Measurements from ENCODE around the gene PLXNC1.
A peak's percentile ranks its signal among the peaks of the same experiment; 100 is the strongest.

PLXNC1 gene

DNA sequence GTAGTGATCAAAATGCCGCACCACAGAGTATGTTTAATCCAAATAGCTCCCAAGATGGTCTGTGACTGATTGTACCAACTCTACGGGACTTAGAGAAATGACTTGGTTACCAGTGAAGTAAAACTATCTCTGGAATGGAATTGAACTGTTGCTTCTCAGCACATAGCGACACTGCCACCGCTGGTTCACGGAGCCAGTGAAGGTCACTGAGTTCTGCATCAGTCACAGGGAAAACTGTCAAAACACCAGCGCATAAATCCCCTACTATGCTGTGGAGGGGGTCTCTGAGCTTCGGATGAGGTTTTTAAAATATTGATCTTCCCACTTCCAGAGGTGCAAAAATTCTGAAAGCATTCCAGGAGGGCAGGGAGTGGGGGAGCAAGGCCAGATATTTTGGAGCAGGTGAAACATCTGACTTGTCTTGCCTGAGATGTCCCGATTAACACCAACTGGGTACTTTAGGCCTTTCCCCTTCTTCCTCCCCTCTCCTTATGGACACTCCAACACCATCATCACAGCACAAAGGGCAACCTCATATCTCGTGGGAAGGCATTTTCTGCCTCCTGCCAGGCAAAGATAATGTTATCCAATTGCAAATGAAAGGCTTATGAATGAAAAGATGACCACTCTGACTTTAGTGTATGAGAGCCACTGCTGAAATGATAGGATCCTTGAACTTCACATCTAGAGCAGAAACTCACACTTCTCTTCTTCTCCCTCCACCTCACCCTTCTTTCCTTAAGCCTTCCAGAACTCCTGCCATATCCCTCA, 2.0 kb upstream of the PLXNC1 start:
- Histone ChIP-seq H3K4me1 (ENCODE audit: control insufficient read depth, insufficient read depth, low read length) (peaks cover 9% of the 10 kb centered on the region), H3K27ac (ENCODE audit: low read depth, low read length) (no peak overlapping the region), H3K4me3 (ENCODE audit: low read depth, low read length) (no peak overlapping the region), H3K9me3 (ENCODE audit: control insufficient read depth, insufficient read depth, low read length) (no peaks in the 10 kb centered on the region), H3K9ac (ENCODE audit: low read depth, low read length) (no peak overlapping the region), H3K36me3 (ENCODE audit: control insufficient read depth, insufficient read depth, low read length) (no peaks in the 10 kb centered on the region), H3K27me3 (ENCODE audit: control insufficient read depth, insufficient read depth, low read length) (peaks cover 82% of the 10 kb centered on the region)

DNA sequence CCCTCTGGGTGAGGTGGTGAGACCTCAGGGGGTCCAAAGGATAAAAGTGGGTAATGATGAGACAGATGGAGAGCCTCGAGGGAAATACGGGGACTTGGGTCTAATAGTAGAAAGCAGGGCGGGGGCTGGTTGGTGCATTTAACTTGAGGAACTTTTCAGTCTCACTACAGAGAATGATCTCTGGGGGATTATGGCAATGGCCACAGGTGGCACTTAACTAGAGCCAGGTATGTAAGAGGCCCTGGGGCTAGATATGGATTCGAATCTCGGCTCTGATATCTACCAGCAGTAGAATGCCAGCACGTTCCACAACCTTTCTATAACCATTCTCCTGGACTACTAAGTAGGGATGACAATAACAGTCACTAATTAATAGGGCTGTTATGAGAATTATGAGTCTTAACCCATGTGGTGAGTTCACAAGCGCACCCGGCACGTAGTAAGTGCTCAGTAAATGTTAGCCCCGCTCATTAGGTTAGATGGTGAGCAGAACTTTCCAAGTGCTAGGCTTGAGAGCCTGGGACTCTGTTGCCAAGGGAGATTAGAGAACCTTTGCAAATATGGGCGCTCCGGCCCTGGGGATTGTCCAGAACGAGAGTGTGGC, 888 bp upstream of the PLXNC1 start:
- Histone ChIP-seq H3K27me3 (ENCODE audit: control insufficient read depth, insufficient read depth, low read length) (peaks cover 93% of the 10 kb centered on the region), H3K9ac (ENCODE audit: low read depth, low read length) (no peak overlapping the region), H3K4me1 (ENCODE audit: control insufficient read depth, insufficient read depth, low read length) (peaks cover 20% of the 10 kb centered on the region), H3K9me3 (ENCODE audit: control insufficient read depth, insufficient read depth, low read length) (no peaks in the 10 kb centered on the region), H3K4me3 (ENCODE audit: low read depth, low read length) (peak overlapping the region; percentile 64), H3K27ac (ENCODE audit: low read depth, low read length) (no peak overlapping the region), H3K36me3 (ENCODE audit: control insufficient read depth, insufficient read depth, low read length) (no peaks in the 10 kb centered on the region)

- Histone ChIP-seq H3K36me3 (ENCODE audit: control insufficient read depth, insufficient read depth, low read length) (no peaks in the 10 kb centered on the region), H3K4me1 (ENCODE audit: control insufficient read depth, insufficient read depth, low read length) (peaks cover 23% of the 10 kb centered on the region), H3K9ac (ENCODE audit: low read depth, low read length) (no peak overlapping the region), H3K27ac (ENCODE audit: low read depth, low read length) (no peak overlapping the region), H3K4me3 (ENCODE audit: low read depth, low read length) (peak overlapping the region; percentile 64), H3K9me3 (ENCODE audit: control insufficient read depth, insufficient read depth, low read length) (no peaks in the 10 kb centered on the region), H3K27me3 (ENCODE audit: control insufficient read depth, insufficient read depth, low read length) (peaks cover 95% of the 10 kb centered on the region)
Observed at GRCh38 chr12:94148739-94149118, 352 bp downstream of the PLXNC1 start.

DNA sequence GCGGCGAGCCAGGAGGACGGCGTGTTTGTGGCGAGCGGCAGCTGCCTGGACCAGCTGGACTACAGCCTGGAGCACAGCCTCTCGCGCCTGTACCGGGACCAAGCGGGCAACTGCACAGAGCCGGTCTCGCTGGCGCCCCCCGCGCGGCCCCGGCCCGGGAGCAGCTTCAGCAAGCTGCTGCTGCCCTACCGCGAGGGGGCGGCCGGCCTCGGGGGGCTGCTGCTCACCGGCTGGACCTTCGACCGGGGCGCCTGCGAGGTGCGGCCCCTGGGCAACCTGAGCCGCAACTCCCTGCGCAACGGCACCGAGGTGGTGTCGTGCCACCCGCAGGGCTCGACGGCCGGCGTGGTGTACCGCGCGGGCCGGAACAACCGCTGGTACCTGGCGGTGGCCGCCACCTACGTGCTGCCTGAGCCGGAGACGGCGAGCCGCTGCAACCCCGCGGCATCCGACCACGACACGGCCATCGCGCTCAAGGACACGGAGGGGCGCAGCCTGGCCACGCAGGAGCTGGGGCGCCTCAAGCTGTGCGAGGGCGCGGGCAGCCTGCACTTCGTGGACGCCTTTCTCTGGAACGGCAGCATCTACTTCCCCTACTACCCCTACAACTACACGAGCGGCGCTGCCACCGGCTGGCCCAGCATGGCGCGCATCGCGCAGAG, 873 bp downstream of the PLXNC1 start:
- Histone ChIP-seq H3K9ac (ENCODE audit: low read depth, low read length) (0 out of 2 replicates have a peak overlapping the region, but pooled peaks have one; percentile 14), H3K36me3 (ENCODE audit: control insufficient read depth, insufficient read depth, low read length) (no peaks in the 10 kb centered on the region), H3K27ac (ENCODE audit: low read depth, low read length) (no peak overlapping the region), H3K4me1 (ENCODE audit: control insufficient read depth, insufficient read depth, low read length) (peaks cover 23% of the 10 kb centered on the region), H3K9me3 (ENCODE audit: control insufficient read depth, insufficient read depth, low read length) (no peaks in the 10 kb centered on the region), H3K27me3 (ENCODE audit: control insufficient read depth, insufficient read depth, low read length) (peaks cover 95% of the 10 kb centered on the region), H3K4me3 (ENCODE audit: low read depth, low read length) (peak overlapping the region; percentile 64)

DNA sequence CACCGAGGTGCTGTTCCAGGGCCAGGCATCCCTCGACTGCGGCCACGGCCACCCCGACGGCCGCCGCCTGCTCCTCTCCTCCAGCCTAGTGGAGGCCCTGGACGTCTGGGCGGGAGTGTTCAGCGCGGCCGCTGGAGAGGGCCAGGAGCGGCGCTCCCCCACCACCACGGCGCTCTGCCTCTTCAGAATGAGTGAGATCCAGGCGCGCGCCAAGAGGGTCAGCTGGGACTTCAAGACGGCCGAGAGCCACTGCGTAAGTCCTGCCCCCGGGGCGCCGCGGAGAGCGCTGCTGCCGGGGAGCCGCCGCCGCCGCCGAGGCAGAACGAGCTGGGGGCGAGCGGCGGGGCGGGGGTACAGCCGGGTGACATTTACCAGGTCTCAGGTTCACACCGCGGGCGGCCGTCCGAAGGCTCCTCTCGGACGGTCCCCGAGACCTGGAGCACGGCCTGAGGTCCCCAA, 1.4 kb downstream of the PLXNC1 start:
- H3K4me1 ChIP-seq (ENCODE audit: control insufficient read depth, insufficient read depth, low read length) = peaks cover 23% of the 10 kb centered on the region
- peaks cover 95% of the 10 kb centered on the region for H3K27me3 ChIP-seq (ENCODE audit: control insufficient read depth, insufficient read depth, low read length)
- H3K27ac ChIP-seq (ENCODE audit: low read depth, low read length) = no peak overlapping the region
- peak overlapping the region; percentile 64 for H3K4me3 ChIP-seq (ENCODE audit: low read depth, low read length)
- no peaks in the 10 kb centered on the region for H3K9me3 ChIP-seq (ENCODE audit: control insufficient read depth, insufficient read depth, low read length)
- no peaks in the 10 kb centered on the region for H3K36me3 ChIP-seq (ENCODE audit: control insufficient read depth, insufficient read depth, low read length)
- no peak overlapping the region for H3K9ac ChIP-seq (ENCODE audit: low read depth, low read length)

DNA sequence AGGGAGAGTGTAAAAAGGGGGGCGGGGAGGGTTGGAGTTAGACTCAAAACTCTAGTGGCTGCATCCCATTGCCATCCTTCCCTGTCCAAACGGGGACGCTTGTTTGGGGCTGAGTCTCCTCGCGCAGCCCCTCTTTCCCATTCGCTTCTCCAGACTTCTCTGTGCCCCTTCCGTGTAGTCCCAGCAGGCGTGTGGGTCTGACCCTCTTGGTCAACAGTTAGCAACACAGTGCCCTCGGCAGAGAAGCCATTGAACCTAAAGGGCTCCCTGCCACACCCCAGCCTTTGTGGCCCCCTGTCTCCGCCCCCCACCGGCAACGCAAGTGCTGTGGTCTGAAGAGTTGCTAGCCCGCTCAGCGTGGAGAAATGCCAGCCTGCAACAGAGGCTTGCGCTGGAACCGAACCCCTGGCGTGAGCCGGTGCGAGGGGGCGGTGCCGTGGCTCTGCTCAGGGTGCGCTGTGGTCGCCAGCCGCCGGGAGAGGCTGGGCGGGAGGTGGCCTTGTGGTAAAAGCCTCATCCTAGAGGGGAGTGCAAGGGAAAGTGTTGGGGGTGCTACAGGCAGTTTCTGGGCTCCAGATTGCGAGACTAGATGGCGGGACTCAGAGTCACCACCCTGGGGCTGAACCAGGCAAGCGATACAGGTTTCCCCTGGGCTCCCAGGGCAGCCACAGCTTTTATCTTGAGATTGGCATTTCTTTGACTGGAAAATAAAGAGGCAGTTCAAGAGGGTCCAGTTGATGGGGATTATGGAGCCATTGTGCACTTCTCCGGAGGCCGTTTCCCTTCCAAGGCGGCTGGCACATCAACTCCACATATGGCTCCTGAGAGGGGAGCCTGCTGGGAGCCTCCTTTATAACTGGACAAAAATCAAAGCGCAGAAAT, 2.1 kb downstream of the PLXNC1 start:
- Histone ChIP-seq H3K9ac (ENCODE audit: low read depth, low read length) (no peak overlapping the region), H3K4me1 (ENCODE audit: control insufficient read depth, insufficient read depth, low read length) (peaks cover 23% of the 10 kb centered on the region), H3K27ac (ENCODE audit: low read depth, low read length) (no peak overlapping the region), H3K36me3 (ENCODE audit: control insufficient read depth, insufficient read depth, low read length) (no peaks in the 10 kb centered on the region), H3K27me3 (ENCODE audit: control insufficient read depth, insufficient read depth, low read length) (peaks cover 95% of the 10 kb centered on the region), H3K4me3 (ENCODE audit: low read depth, low read length) (peak overlapping the region; percentile 64), H3K9me3 (ENCODE audit: control insufficient read depth, insufficient read depth, low read length) (no peaks in the 10 kb centered on the region)

DNA sequence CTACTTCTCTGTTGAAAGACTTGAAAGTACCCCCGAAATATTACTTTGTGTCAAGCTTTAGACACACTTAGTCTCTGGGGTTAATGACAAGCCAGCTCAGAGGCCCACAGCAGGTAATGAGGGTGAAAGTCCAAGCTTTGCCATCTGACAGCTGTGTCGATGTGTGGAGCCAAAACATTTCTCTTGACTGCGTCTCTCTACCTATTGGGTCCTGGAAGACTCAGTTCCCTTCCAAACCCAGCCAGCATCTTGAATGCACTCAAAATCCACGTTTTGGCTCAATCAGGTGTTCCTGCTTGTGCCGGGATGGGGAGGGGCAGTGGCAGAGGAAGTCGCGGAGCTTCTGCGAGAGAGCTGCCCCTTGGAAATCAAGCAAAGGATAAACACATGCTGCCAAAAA, 3.2 kb downstream of the PLXNC1 start:
- H3K27ac ChIP-seq (ENCODE audit: low read depth, low read length) = no peak overlapping the region
- H3K4me3 ChIP-seq (ENCODE audit: low read depth, low read length) = no peak overlapping the region
- H3K9ac ChIP-seq (ENCODE audit: low read depth, low read length) = no peak overlapping the region
- peaks cover 23% of the 10 kb centered on the region for H3K4me1 ChIP-seq (ENCODE audit: control insufficient read depth, insufficient read depth, low read length)
- no peaks in the 10 kb centered on the region for H3K36me3 ChIP-seq (ENCODE audit: control insufficient read depth, insufficient read depth, low read length)
- H3K9me3 ChIP-seq (ENCODE audit: control insufficient read depth, insufficient read depth, low read length) = no peaks in the 10 kb centered on the region
- H3K27me3 ChIP-seq (ENCODE audit: control insufficient read depth, insufficient read depth, low read length) = peaks cover 94% of the 10 kb centered on the region

DNA sequence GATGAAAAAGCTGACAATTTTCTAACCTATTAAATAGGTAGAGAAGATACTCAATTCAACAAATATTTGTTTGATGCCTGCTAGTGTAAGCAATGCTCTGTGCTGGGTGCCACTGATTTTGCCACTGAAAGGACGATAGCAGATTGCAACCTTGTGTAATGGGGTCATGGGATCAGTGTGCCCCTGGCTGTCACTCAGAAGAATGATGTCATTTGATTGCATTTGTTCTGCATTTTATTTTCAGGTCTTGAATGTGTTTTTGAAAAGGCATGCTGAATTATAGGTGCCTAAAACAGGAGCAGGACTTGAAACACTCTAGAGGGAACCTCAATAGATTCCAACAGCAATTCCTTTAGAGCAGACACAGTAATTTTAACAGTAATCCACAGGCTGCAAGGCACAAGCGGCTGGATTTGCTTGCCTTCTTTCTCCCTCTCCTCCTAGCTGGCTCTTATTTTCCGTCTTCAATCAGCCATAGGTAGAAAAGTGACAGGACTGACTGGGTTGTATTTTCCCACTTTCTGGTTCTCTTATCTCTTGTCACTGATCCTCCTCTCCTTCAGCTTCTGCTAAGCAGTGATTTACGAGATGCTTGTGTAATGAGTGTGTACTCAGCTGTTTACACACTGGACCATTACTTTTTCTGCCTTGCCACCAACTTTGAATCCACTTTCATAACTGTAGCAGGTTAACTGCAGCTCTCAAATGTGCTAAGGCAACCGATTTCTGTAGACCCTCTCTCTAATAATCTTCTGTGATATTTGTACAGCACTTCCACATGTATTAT, 4.1 kb downstream of the PLXNC1 start:
- Histone ChIP-seq H3K27ac (ENCODE audit: low read depth, low read length) (no peak overlapping the region), H3K36me3 (ENCODE audit: control insufficient read depth, insufficient read depth, low read length) (no peaks in the 10 kb centered on the region), H3K4me1 (ENCODE audit: control insufficient read depth, insufficient read depth, low read length) (peaks cover 23% of the 10 kb centered on the region), H3K9ac (ENCODE audit: low read depth, low read length) (no peak overlapping the region), H3K4me3 (ENCODE audit: low read depth, low read length) (no peak overlapping the region), H3K9me3 (ENCODE audit: control insufficient read depth, insufficient read depth, low read length) (no peaks in the 10 kb centered on the region), H3K27me3 (ENCODE audit: control insufficient read depth, insufficient read depth, low read length) (peaks cover 92% of the 10 kb centered on the region)

DNA sequence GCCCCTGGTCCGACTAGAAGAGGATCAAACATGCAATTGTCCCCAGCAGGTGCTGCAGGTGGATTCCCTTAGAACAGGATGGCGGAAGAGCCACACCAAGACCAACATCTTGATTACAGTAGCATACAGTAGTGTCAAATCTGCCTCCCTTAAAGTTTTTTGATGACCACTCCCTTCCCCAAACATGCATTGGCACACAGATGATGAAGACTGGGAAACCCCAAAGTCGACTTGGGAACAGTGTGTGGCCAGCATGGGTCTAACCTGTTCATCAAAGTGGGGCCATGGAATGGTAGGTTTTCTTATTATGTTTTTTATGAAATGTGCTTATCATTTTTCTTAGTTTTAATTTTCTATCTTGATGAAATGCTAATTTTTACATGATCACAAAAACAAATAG, 8.8 kb downstream of the PLXNC1 start:
- no peaks in the 10 kb centered on the region for H3K36me3 ChIP-seq (ENCODE audit: control insufficient read depth, insufficient read depth, low read length)
- H3K4me1 ChIP-seq (ENCODE audit: control insufficient read depth, insufficient read depth, low read length) = peaks cover 6% of the 10 kb centered on the region; the same call in 1 of the 2 replicates
- H3K4me3 ChIP-seq (ENCODE audit: low read depth, low read length) = no peak overlapping the region
- no peak overlapping the region for H3K27ac ChIP-seq (ENCODE audit: low read depth, low read length)
- H3K27me3 ChIP-seq (ENCODE audit: control insufficient read depth, insufficient read depth, low read length) = peaks cover 86% of the 10 kb centered on the region
- H3K9me3 ChIP-seq (ENCODE audit: control insufficient read depth, insufficient read depth, low read length) = no peaks in the 10 kb centered on the region
- no peak overlapping the region for H3K9ac ChIP-seq (ENCODE audit: low read depth, low read length)

DNA sequence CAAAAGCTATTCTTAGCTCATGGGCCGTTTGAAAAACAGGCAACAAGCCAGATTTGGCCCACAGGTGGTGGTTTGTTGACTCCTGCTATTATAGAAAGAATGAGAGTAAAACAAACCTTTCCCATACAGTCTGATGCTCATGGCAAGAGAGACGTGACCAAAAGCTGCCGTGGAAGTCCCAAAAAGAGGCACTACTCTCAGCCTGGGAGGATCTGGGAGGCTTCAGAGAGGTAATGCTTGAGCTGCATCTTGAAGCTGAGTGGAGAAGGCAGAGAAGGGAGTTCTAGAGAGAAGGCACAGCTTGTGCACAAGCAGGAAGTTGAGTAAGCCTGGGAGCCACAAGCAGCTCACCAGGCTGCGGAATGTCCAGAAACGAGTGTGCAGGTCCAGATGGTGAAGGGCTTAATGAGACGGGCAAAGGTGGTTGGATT, 9.6 kb downstream of the PLXNC1 start:
- Histone ChIP-seq H3K27me3 (ENCODE audit: control insufficient read depth, insufficient read depth, low read length) (peaks cover 86% of the 10 kb centered on the region), H3K4me3 (ENCODE audit: low read depth, low read length) (no peak overlapping the region), H3K27ac (ENCODE audit: low read depth, low read length) (no peak overlapping the region)

More for the DNA sequence above, 9.6 kb downstream of the PLXNC1 start:
- Histone ChIP-seq H3K36me3 (ENCODE audit: control insufficient read depth, insufficient read depth, low read length) (no peaks in the 10 kb centered on the region), H3K9me3 (ENCODE audit: control insufficient read depth, insufficient read depth, low read length) (no peaks in the 10 kb centered on the region), H3K9ac (ENCODE audit: low read depth, low read length) (no peak overlapping the region), H3K4me1 (ENCODE audit: control insufficient read depth, insufficient read depth, low read length) (no peaks in the 10 kb centered on the region)
